Pons (tissue), 1 donor: Measurements from ENCODE around the gene KRT80.
"Not testable (repeated sequence)": the region's sequence is repeated elsewhere in the genome, so short reads cannot be mapped to it uniquely, and the experiment has no call there.

ENCODE experiments used
- DNase-seq: peaks from one replicate; pipeline ENCODE4 v3.0.0-alpha.2; 2016; ENCODE audit warnings: low spot score

KRT80 gene

GRCh38 chr12:52191841-52192791, at the start of gene KRT80:
Gene KRT80 (minus strand): TSS chr12:52192014. CDS start chr12:52191902, 112 bp downstream.
- peak; percentile 79 for DNase-seq

DNA sequence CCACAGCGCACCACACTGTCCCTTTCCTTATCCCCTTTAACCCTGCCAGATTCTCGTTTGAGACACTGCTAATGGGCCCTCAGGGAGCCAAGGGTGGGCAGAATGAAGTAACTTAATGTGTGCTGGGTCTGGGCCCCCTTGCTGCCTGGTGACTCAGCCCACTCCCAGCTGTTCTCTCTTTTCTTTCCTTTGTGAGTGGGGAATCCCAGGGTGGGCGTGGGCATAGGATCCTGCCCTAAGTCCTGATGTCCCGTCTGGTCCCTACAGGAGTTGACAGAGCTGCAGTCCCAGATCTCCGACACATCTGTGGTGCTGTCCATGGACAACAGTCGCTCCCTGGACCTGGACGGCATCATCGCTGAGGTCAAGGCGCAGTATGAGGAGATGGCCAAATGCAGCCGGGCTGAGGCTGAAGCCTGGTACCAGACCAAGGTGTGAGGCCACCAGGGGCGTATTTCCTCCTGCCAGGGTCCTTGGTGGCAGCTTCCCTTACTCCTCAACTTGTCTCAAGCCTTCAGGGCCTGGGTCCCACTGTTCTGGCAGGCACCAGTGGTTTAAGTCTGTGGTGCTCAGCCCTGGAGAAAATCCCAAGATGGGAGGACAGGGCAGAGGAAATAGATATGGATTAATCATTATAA, 49.5 kb upstream of the KRT80 start:
- no peak for DNase-seq

DNA sequence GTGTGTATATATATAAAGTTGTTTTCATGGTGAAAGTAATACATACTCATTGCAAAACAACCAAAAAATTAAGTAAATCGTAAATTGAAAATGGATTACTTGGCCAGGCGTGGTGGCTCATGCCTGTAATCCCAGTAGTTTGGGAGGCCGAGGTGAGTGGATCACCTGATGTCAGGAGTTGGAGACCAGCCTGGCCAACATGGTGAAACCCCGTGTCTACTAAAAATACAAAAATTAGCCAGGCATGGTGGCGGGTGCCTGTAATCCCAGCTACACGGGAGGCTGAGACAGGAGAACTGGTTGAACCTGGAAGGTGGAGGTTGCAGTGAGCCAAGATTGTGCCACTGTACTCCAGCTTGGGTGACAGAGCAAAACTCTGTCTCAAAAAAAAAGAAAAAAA, 48.4 kb upstream of the KRT80 start:
- DNase-seq = not testable (repeated sequence)

GRCh38 chr12:52239767-52240166, 48.0 kb upstream of the KRT80 start:
- DNase-seq = no peak

DNA sequence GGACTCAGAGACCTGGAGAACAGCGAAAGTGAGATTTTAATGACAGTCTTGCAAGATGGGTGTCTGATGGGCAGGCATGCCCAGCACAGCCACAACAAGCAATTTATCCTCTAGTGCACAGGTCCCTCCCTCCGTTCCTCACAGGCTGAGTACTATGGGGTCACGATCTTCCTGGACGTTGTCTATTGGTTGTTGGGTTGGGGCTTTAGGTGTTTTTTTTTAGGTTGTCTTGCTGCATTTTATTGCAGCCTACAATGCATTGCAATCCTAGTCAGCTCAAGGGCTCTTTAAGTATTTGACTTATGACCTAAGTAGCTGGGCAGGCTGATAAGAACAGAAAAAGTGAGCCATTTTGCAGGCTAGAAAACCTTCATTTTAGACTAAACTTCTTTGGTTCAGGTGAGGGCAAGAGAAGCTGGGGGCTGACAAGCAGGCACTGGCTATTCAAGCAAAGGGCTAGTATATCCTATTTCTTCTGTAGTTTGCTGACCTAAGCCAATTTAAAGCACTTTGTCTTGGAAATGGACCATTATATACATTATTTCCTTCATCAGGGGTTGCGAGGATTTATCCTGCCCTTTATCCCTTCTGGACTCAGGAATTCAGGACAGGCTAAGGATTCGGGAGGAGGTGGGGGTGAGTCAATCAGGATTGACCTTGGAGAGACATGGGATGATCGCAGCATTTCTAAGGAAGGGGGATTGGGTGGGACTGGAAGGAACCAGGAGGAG, 47.3 kb upstream of the KRT80 start:
- DNase-seq = no peak

GRCh38 chr12:52238207-52238840, 46.5 kb upstream of the KRT80 start:
- DNase-seq = no peak

- DNase-seq = no peak
Observed at GRCh38 chr12:52236386-52237050, 44.7 kb upstream of the KRT80 start.

GRCh38 chr12:52235822-52236361, 44.1 kb upstream of the KRT80 start:
- DNase-seq = no peak

- no peak for DNase-seq
Observed at GRCh38 chr12:52235001-52235764, 43.4 kb upstream of the KRT80 start.

DNA sequence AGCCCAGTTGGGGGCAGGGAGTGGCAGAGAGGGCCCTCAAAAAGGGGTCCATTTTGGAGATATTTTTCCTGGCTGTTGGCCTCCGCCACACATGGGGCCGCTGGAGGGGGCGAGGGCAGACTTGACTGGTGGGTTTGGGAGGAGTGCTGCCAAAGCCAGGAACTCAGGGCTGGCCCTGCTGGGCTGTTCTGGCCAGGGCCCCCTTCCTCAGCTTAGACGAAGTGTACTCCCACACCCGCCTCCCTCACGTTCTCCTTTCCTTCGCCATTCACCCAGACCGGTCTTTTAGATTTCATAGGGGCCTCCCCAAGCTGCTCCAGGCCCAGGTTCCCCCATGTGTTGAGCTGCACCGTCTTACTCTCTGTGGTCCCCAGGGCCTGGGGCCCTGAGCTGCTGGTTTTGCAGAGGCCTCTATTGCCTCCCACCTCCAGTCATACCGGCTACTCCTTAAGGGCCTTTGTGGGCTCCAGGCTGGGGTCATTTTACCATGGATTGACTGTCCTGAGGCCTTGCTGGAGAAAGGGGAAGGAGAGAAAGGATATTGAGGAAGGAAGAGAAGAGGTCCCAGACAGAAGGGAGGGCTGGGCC, 42.5 kb upstream of the KRT80 start:
- no peak for DNase-seq

DNA sequence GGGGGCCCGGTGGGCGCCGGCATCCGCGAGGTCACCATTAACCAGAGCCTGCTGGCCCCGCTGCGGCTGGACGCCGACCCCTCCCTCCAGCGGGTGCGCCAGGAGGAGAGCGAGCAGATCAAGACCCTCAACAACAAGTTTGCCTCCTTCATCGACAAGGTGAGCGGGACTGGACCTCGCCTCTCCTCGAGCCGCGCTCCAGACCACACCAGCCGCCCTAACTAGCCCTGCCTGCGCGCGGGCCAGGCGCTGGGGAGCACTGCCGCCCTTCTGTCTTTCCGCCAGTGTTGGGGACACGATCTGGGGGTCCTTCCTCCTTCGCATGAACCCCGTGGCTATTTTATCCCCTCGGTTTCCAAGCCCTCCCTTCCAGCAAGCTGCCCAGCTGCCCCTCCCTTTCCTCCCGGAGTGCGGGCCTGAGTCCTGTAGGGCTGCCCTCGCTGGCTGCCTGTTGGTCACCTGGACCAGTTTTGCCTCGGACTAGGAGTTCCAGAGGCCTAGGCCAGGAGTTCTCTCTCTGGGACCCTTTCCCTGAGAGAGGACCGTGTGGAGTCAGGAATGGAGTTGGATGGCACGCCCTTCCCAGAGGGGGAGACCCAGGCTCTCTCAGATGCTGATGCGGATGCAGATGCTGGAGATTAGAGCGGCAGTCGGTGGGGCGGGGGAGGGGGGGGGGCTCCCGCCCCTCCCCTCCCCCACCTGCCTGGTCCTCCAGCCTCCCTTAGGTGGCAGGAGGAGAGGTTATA, 41.8 kb upstream of the KRT80 start:
- DNase-seq = no peak

DNA sequence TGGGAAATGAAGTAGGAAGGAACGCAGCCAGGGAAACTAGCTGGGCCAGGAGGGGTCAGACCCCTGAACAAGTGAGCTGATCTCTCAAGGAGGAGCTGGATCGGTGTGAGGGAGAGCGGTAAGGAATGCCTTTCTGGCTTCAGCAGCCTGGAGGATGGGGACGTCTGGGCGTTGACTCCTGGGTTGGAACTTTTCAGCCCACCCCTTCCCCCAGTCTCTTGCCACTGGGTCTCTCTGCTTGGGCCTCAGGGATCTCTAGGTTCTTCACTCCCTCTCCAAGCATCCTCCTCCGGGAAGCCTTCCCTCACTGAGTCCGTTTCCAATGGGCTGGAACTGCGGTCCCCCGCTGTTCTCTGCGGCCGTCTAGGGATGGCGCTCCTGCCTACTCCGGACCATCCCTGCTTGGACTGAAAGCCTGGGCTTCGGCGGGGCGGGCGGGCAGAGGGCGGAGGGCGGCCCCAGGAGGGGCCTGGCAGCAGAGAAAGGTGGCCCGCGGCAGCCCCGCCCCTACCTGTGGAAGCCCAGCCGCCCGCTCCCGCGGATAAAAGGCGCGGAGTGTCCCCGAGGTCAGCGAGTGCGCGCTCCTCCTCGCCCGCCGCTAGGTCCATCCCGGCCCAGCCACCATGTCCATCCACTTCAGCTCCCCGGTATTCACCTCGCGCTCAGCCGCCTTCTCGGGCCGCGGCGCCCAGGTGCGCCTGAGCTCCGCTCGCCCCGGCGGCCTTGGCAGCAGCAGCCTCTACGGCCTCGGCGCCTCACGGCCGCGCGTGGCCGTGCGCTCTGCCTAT, 41.1 kb upstream of the KRT80 start, which contains the start of gene KRT7:
Gene KRT7 (plus strand): TSS at position 570 of the 788 bp plus-strand sequence. CDS start 54 bp downstream, at position 624.
- DNase-seq = no peak

DNA sequence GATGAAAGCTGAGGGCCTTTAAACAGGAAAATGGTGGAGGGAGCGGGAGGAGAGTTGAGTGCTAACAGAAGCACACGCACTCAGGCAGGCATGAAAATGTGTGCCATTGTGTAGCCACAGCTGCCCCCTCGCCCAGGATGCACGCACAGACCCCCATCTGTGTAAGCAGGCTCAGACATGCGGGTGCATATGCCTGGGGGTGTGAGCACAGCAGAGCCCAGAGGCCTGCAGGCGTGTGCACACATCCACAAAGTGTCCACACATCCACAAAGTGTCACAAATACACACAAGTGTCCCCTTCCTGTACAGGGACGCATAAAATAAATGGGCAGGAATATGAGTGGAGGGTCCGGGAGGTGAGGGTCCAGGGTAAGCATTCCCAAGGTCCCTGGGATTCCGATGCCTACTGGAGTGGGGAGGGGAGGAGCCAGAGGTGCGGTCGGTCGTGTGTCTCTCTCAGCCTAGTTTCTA, 40.4 kb upstream of the KRT80 start:
- DNase-seq = no peak

GRCh38 chr12:52231305-52232202, 39.7 kb upstream of the KRT80 start:
- DNase-seq = no peak

GRCh38 chr12:52230364-52231281, 38.8 kb upstream of the KRT80 start:
- no peak for DNase-seq

- DNase-seq = no peak
Observed at GRCh38 chr12:52229836-52230343, 38.1 kb upstream of the KRT80 start.
